ENCODE results near the gene FANK1.

The FANK1 gene

GRCh38 chr10:125991392-125991791, 95.0 kb downstream of the FANK1 start:
- ATAC-seq = peak in 1 of 2 donors; percentile 18

GRCh38 chr10:125992254-125992653, 95.9 kb downstream of the FANK1 start:
- no peak for ATAC-seq

- no peak for ATAC-seq
These were observed 98.2 kb downstream of the FANK1 start for GRCh38 chr10:125994601-125995000.

- peak; percentile 65 to 73 for ATAC-seq
These were observed 99.5 kb downstream of the FANK1 start for GRCh38 chr10:125995726-125996304.

GRCh38 chr10:125997586-125997985, 101.2 kb downstream of the FANK1 start:
- peak; percentile 6 to 12 for ATAC-seq

GRCh38 chr10:125999694-126000093, 103.3 kb downstream of the FANK1 start:
- peak; percentile 14 to 22 for ATAC-seq

- no peak for ATAC-seq
These were observed 105.2 kb downstream of the FANK1 start for GRCh38 chr10:126001576-126001975.

GRCh38 chr10:126004752-126005151, 108.4 kb downstream of the FANK1 start:
- no peak for ATAC-seq

- ATAC-seq = no peak
These were observed 109.9 kb downstream of the FANK1 start for GRCh38 chr10:126006264-126006663.

GRCh38 chr10:126006906-126007305, 110.5 kb downstream of the FANK1 start:
- ATAC-seq = no peak

- no peak for ATAC-seq
These were observed 113.3 kb downstream of the FANK1 start for GRCh38 chr10:126009650-126010049.

- ATAC-seq = no peak
These were observed 115.6 kb downstream of the FANK1 start for GRCh38 chr10:126011995-126012394.

- ATAC-seq = no peak
These were observed 116.1 kb downstream of the FANK1 start for GRCh38 chr10:126012485-126012884.

- ATAC-seq = peak; percentile 83 to 88
These were observed 117.3 kb downstream of the FANK1 start for GRCh38 chr10:126013489-126014281.

GRCh38 chr10:126014309-126014708, 117.9 kb downstream of the FANK1 start:
- no peak for ATAC-seq

- ATAC-seq = no peak
These were observed 119.0 kb downstream of the FANK1 start for GRCh38 chr10:126015413-126015812.

- ATAC-seq = no peak
These were observed 119.9 kb downstream of the FANK1 start for GRCh38 chr10:126016156-126016805.

GRCh38 chr10:126016882-126017281, 120.5 kb downstream of the FANK1 start:
- ATAC-seq = no peak

- ATAC-seq = no peak
These were observed 121.7 kb downstream of the FANK1 start for GRCh38 chr10:126017961-126018560.

GRCh38 chr10:126021833-126022500, 125.6 kb downstream of the FANK1 start:
- ATAC-seq = no peak

GRCh38 chr10:126022841-126023240, 126.5 kb downstream of the FANK1 start:
- ATAC-seq = no peak

- ATAC-seq = no peak
These were observed 131.3 kb downstream of the FANK1 start for GRCh38 chr10:126027692-126028091.

GRCh38 chr10:126029999-126030398, 133.6 kb downstream of the FANK1 start:
- ATAC-seq = no peak

Measured in activated CD4-positive, CD25-positive, alpha-beta regulatory T cell treated with anti-CD3 and anti-CD28 coated beads, Interleukin-2, amount 50 U/mL, for 24 hours (primary cell).